PFSK-1 (cell line): Measurements from ENCODE around the gene MDFIC.

Experiments used
- POLR2AphosphoS5 ChIP-seq: IDR thresholded peaks from 2 replicates; pipeline ENCODE4 v1.6.1; 2012; ENCODE audit warnings: low read depth, mild to moderate bottlenecking, control low read depth, low read length, moderate library complexity
- SIN3A ChIP-seq: IDR thresholded peaks from 2 replicates; pipeline ENCODE4 v1.6.1; 2012; ENCODE audit warnings: mild to moderate bottlenecking, low read length, moderate library complexity, borderline replicate concordance; ENCODE audit not compliant: insufficient read depth
- TAF1 ChIP-seq: IDR thresholded peaks from 2 replicates; pipeline ENCODE4 v1.6.1; 2012; ENCODE audit warnings: low read length, control low read depth, borderline replicate concordance; ENCODE audit not compliant: insufficient read depth
- TF ChIP-seq, protein P1 (sequence below), 2 experiments: IDR thresholded peaks; 2 replicates each; pipeline versions ENCODE4 v1.6.1 to v1.8.0; 2011 to 2012; ENCODE audit warnings: low read depth in 2 of 2, low read length in 2 of 2, control low read depth in 1 of 2, inconsistent platforms in 1 of 2, mild to moderate bottlenecking in 1 of 2, moderate library complexity in 1 of 2; ENCODE audit not compliant: insufficient read depth in 1 of 2

DNA sequence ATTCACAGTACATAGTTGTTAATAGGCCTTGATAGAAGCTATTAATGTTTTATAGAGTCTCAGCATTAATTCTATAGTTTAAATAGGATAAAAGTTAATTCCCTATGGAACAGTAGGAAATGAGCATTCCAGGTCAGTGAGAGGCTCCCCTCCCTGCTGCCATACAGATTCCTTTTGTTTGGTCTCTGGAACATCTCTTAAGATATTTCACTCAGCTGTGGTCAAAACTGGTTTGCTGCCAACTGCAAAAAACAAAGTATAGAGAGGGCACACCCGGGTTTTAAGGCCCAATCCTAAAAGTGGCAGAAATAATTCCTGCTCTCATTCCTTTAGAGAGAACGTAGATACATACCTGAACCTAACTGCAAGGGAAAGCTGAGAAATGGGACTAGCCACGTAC lies 51.3 kb downstream of the MDFIC start:
- TF ChIP-seq SIN3A: no peak
- TF ChIP-seq, protein P1, sequence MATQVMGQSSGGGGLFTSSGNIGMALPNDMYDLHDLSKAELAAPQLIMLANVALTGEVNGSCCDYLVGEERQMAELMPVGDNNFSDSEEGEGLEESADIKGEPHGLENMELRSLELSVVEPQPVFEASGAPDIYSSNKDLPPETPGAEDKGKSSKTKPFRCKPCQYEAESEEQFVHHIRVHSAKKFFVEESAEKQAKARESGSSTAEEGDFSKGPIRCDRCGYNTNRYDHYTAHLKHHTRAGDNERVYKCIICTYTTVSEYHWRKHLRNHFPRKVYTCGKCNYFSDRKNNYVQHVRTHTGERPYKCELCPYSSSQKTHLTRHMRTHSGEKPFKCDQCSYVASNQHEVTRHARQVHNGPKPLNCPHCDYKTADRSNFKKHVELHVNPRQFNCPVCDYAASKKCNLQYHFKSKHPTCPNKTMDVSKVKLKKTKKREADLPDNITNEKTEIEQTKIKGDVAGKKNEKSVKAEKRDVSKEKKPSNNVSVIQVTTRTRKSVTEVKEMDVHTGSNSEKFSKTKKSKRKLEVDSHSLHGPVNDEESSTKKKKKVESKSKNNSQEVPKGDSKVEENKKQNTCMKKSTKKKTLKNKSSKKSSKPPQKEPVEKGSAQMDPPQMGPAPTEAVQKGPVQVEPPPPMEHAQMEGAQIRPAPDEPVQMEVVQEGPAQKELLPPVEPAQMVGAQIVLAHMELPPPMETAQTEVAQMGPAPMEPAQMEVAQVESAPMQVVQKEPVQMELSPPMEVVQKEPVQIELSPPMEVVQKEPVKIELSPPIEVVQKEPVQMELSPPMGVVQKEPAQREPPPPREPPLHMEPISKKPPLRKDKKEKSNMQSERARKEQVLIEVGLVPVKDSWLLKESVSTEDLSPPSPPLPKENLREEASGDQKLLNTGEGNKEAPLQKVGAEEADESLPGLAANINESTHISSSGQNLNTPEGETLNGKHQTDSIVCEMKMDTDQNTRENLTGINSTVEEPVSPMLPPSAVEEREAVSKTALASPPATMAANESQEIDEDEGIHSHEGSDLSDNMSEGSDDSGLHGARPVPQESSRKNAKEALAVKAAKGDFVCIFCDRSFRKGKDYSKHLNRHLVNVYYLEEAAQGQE (IDR thresholded peaks at IDR 0.05; ENCODE audit: insufficient read depth in 1 of 2, low read depth in 2 of 2, low read length in 2 of 2): no peak
- no peak for TF ChIP-seq POLR2AphosphoS5
- TF ChIP-seq TAF1: no peak
